Body of pancreas (tissue), 4 donors: Measurements from ENCODE around the gene CCND1.

Source experiments
- POLR2A ChIP-seq, 3 donors: fragments of 450-650 bp; IDR thresholded peaks; one replicate each; pipeline ENCODE4 v1.6.1; 2016; ENCODE audit warnings: antibody characterized with exemption in 3 of 3, mild to moderate bottlenecking in 2 of 3
- TF ChIP-seq, protein P1 (sequence below), 7 experiments: fragments of 450-650 bp in 4 of 7; fragments of 200-600 bp in 3 of 7; sonication (generic) in 3 of 7; IDR thresholded peaks; one replicate each; pipeline ENCODE4 v1.5.1; 2016 to 2019; ENCODE audit warnings: antibody characterized with exemption in 7 of 7

DNA sequence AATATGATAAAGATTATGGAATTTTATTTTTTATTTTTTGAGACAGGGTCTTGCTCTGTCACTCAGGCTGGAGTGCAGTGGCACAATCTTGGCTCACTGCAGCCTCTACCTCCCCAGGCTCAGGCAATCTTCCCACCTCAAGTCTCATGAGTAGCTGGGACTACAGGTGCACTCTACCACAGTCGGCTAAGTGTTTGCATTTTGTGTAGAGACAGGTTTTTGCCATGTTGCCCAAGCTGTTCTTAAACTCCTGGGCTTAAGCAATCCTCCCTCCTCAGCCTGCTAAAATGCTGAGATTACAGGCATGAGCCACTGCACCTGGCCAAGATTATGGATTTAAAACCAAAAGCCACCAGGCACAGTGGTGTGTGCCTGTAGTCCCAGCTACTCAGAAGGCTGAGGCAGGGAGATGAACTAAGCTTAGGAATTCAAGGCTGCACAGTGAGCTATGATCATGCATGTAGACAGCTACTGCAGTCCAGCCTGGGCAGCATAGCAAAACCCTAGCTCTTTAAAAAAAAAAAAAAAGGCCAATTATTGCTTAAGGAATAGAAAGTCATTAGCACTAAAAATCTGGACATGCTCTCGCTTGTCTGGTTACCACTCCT, 20.2 kb upstream of the CCND1 start:
- TF ChIP-seq POLR2A (IDR thresholded peaks at IDR 0.05), result no peak
- TF ChIP-seq, protein P1, sequence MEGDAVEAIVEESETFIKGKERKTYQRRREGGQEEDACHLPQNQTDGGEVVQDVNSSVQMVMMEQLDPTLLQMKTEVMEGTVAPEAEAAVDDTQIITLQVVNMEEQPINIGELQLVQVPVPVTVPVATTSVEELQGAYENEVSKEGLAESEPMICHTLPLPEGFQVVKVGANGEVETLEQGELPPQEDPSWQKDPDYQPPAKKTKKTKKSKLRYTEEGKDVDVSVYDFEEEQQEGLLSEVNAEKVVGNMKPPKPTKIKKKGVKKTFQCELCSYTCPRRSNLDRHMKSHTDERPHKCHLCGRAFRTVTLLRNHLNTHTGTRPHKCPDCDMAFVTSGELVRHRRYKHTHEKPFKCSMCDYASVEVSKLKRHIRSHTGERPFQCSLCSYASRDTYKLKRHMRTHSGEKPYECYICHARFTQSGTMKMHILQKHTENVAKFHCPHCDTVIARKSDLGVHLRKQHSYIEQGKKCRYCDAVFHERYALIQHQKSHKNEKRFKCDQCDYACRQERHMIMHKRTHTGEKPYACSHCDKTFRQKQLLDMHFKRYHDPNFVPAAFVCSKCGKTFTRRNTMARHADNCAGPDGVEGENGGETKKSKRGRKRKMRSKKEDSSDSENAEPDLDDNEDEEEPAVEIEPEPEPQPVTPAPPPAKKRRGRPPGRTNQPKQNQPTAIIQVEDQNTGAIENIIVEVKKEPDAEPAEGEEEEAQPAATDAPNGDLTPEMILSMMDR (IDR thresholded peaks at IDR 0.05), result no peak
